Fibroblast of lung (primary cell): ENCODE data around the gene FEZF2.

Source experiments
- EZH2 ChIP-seq: IDR thresholded peaks from 2 replicates; pipeline ENCODE4 v1.5.1; 2012; ENCODE audit warnings: low read length, control low read depth, mild to moderate bottlenecking; ENCODE audit errors: missing control alignments
- TF ChIP-seq, protein P1 (sequence below), 2 donors: IDR thresholded peaks in 1 of 2; conservative IDR thresholded peaks in 1 of 2; 1 replicate in 1 of 2; 2 replicates in 1 of 2; pipeline ENCODE4 v1.5.1; 2011 to 2012; ENCODE audit warnings: low read length in 2 of 2, control low read depth in 1 of 2, inconsistent platforms in 1 of 2, low read depth in 1 of 2, mild to moderate bottlenecking in 1 of 2

DNA sequence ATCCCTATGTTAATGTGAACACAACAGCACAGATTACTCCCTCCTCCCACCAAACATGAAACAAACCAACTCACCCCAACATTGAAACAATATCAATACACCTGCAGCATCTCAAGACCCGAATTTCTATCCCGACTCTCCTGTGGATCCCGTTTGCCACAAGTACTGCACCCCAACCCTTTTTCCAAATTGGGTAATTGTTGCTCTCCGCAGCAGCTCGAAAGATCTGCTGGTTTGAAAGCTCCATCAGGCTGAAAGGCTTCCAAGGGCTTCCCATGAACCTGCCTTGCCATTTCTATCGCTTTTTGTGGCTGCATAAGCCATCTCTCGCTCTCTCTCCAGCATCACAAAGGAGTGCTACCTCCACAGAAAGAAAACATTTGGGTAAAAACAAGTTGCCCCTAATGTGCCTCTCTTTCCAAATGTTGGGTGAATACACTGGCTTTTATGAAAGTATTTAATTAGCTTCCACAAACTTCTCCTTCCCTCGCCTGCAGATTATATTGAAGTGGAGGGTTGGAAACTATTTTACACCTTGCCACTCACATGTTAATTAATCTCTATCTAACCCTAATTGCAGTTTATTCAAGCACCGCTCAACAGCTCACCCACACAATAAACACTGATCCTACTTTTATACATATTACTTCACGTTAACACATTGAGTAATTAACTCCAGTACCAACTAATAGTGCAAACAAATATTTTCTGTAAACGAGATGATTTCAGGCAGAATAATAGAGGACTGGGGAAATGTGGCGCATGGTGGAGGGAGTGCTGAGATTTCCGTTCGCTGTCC, 2.5 kb upstream of the FEZF2 start:
- TF ChIP-seq, protein P1, sequence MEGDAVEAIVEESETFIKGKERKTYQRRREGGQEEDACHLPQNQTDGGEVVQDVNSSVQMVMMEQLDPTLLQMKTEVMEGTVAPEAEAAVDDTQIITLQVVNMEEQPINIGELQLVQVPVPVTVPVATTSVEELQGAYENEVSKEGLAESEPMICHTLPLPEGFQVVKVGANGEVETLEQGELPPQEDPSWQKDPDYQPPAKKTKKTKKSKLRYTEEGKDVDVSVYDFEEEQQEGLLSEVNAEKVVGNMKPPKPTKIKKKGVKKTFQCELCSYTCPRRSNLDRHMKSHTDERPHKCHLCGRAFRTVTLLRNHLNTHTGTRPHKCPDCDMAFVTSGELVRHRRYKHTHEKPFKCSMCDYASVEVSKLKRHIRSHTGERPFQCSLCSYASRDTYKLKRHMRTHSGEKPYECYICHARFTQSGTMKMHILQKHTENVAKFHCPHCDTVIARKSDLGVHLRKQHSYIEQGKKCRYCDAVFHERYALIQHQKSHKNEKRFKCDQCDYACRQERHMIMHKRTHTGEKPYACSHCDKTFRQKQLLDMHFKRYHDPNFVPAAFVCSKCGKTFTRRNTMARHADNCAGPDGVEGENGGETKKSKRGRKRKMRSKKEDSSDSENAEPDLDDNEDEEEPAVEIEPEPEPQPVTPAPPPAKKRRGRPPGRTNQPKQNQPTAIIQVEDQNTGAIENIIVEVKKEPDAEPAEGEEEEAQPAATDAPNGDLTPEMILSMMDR (conservative IDR thresholded peaks at IDR 0.05 in 1 of 2, IDR thresholded peaks at IDR 0.05 in 1 of 2; ENCODE audit: low read depth in 1 of 2, low read length in 2 of 2): no peak
- TF ChIP-seq EZH2: peak; percentile 69
